Stimulated activated CD8-positive, alpha-beta memory T cell treated with anti-CD3 and anti-CD28 coated beads, Interleukin-7, amount 100 ng/mL, for 1 hour (primary cell): ENCODE measurements around the gene MTARC1.

Source experiments
- DNase-seq, 2 donors: peaks; one replicate each; pipeline ENCODE4 v3.0.0-alpha.2; 2020; ENCODE audit warnings: low read depth in 2 of 2

Gene MTARC1

GRCh38 chr1:220833436-220833835 is 46.7 kb downstream of the MTARC1 start:
- no peak for DNase-seq

GRCh38 chr1:220834155-220834870 is 47.6 kb downstream of the MTARC1 start:
- DNase-seq, result no peak
